Measurements from ENCODE around the gene PDE9A.

GRCh38 chr21:42770717-42771502 is 117.5 kb downstream of the PDE9A start:
- TF ChIP-seq CTCF (IDR thresholded peaks at IDR 0.05) (no peak), REST (IDR thresholded peaks at IDR 0.05) (no peak), MAX (IDR thresholded peaks at IDR 0.05) (no peak), POLR2A (IDR thresholded peaks at IDR 0.05; ENCODE audit: low read length) (no peak)

All from A549 (cell line).